Naive thymus-derived CD4-positive, alpha-beta T cell (primary cell): Measurements from ENCODE around the gene PCNX2. TPM values are rescaled to one million over a fixed set of nuclear protein-coding genes. Genes with fewer than 3 reads are reported as not detected.

Source experiments
- ATAC-seq: fragments of 150-1000 bp; cut with Tn5 transposase; 2 replicates; pipeline ENCODE4 v1.10.0; 2021; ENCODE audit warnings: mild to moderate bottlenecking, moderate library complexity
- CTCF ChIA-PET: fragments of 350-600 bp; sonication (Branson Sonifier 250); formaldehyde crosslinking; loops from one replicate; lab custom pipeline; 2021; ENCODE audit warnings: antibody characterized with exemption; lab: Charles Lee
- POLR2A ChIA-PET: fragments of 350-600 bp; sonication (Branson Sonifier 250); formaldehyde crosslinking; loops from one replicate; lab custom pipeline; 2021; ENCODE audit warnings: antibody characterized with exemption, inconsistent platforms; lab: Charles Lee
- DNase-seq, 9 donors: peaks; one replicate each; pipeline versions ENCODE4 v3.0.0 to v3.0.0-alpha.2; 2020 to 2022; ENCODE audit warnings: mixed read lengths in 1 of 9
- H3K27ac ChIP-seq: one replicate; pipeline ENCODE4 v1.7.0; 2013; ENCODE audit warnings: mild to moderate bottlenecking, low read depth, low read length, moderate library complexity
- H3K27me3 ChIP-seq, 2 donors: one replicate each; pipeline ENCODE4 v1.7.0; 2013; ENCODE audit warnings: low read length in 2 of 2, mild to moderate bottlenecking in 2 of 2, moderate library complexity in 2 of 2; ENCODE audit not compliant: control insufficient read depth in 2 of 2, insufficient read depth in 2 of 2
- H3K36me3 ChIP-seq, 3 experiments: 1 replicate in 2 of 3; 2 replicates in 1 of 3; pipeline ENCODE4 v1.7.0; 2013; ENCODE audit warnings: low read length in 3 of 3, mild to moderate bottlenecking in 3 of 3, moderate library complexity in 1 of 3; ENCODE audit not compliant: insufficient read depth in 3 of 3, control insufficient read depth in 2 of 3
- H3K4me1 ChIP-seq, 2 donors: one replicate each; pipeline ENCODE4 v1.7.0; 2013; ENCODE audit warnings: low read length in 2 of 2, mild to moderate bottlenecking in 2 of 2, moderate library complexity in 1 of 2; ENCODE audit not compliant: control insufficient read depth in 2 of 2, insufficient read depth in 2 of 2
- H3K4me3 ChIP-seq: 2 replicates; pipeline ENCODE4 v1.7.0; 2013; ENCODE audit warnings: mild to moderate bottlenecking, low read length
- H3K9me3 ChIP-seq, 3 experiments: 1 replicate in 2 of 3; 2 replicates in 1 of 3; pipeline ENCODE4 v1.7.0; 2013; ENCODE audit warnings: low read length in 3 of 3; ENCODE audit not compliant: control insufficient read depth in 2 of 3
- H3K27ac Mint-ChIP-seq, 9 donors: one replicate each; pipeline ENCODE4 v1.8.0; 2020 to 2022; ENCODE audit warnings: mixed read lengths in 9 of 9, mild to moderate bottlenecking in 8 of 9, moderate library complexity in 5 of 9, inconsistent platforms in 2 of 9
- H3K27me3 Mint-ChIP-seq, 5 donors: one replicate each; pipeline ENCODE4 v1.8.0; 2021 to 2022; ENCODE audit warnings: mixed read lengths in 5 of 5, mild to moderate bottlenecking in 1 of 5
- H3K36me3 Mint-ChIP-seq, 5 donors: one replicate each; pipeline ENCODE4 v1.8.0; 2020 to 2022; ENCODE audit warnings: mixed read lengths in 5 of 5, mild to moderate bottlenecking in 3 of 5, inconsistent platforms in 1 of 5
- H3K4me1 Mint-ChIP-seq, 7 donors: one replicate each; pipeline ENCODE4 v1.8.0; 2020 to 2022; ENCODE audit warnings: mixed read lengths in 7 of 7, mild to moderate bottlenecking in 3 of 7, inconsistent platforms in 1 of 7
- H3K4me3 Mint-ChIP-seq, 10 donors: one replicate each; pipeline ENCODE4 v1.8.0; 2020 to 2022; ENCODE audit warnings: mild to moderate bottlenecking in 10 of 10, mixed read lengths in 10 of 10, moderate library complexity in 6 of 10, inconsistent platforms in 2 of 10
- H3K9me3 Mint-ChIP-seq, 11 donors: one replicate each; pipeline ENCODE4 v1.8.0; 2020 to 2022; ENCODE audit warnings: mixed read lengths in 11 of 11, mild to moderate bottlenecking in 4 of 11, inconsistent platforms in 1 of 11, moderate library complexity in 1 of 11
- intact Hi-C, 2 donors: fragments of 100-400 bp; cut with micrococcal nuclease; formaldehyde crosslinking; loops; one replicate each; pipeline ENCODE4 v1.15.1; 2023
- polyA plus RNA-seq, 2 donors: library from polyadenylated mRNA; unstranded; fragments of 300-500 nt; fragmentation: Illumina TruSeq; gene quantifications; one replicate each; pipeline ENCODE4 v1.2.3, GENCODE V29; 2021
- total RNA-seq, 6 experiments: library from RNA in 5 of 6; stranded (reverse) in 5 of 6; gene quantifications; 1 replicate in 5 of 6; 2 replicates in 1 of 6; pipeline ENCODE4 v1.2.3 and lab custom pipeline; 2021 to 2026

PCNX2 gene
- total and polyA plus RNA-seq, 7 experiments from 2014 or later, result 4.1 to 61.8 (median 45.1) TPM

GRCh38 chr1:233300326-233300725 lies 4.8 kb upstream of the PCNX2 start:
- H3K27me3 Mint-ChIP-seq, result peaks cover 0 to 23% (median 9%) of the 10 kb centered on the region in 5 donors
- Histone ChIP-seq H3K9me3 (no peaks in the 10 kb centered on the region), H3K4me3 (no peak overlapping the region), H3K27me3 (no peaks in the 10 kb centered on the region), H3K36me3 (no peaks in the 10 kb centered on the region), H3K27ac (no peak overlapping the region), H3K4me1 (peaks cover 0 to 4% of the 10 kb centered on the region in 2 donors)
- H3K4me1 Mint-ChIP-seq, result peaks cover 6 to 9% (median 6%) of the 10 kb centered on the region in 7 donors
- POLR2A ChIA-PET, result no interaction called here
- no peak overlapping the region for H3K27ac Mint-ChIP-seq
- ATAC-seq (no peak), DNase-seq (no peak)
- no peaks in the 10 kb centered on the region for H3K36me3 Mint-ChIP-seq
- intact Hi-C loops, result no loop called here
- CTCF ChIA-PET, result interaction anchor here (1.0 to 1.6 kb wide), 2 partner anchors 16 to 491 kb away, joined by 3 to 4 read pairs; no protein-coding TSS in a partner anchor
- no peak overlapping the region for H3K4me3 Mint-ChIP-seq
- H3K9me3 Mint-ChIP-seq, result no peaks in the 10 kb centered on the region

- H3K4me3 ChIP-seq, result no peak overlapping the region
- H3K9me3 Mint-ChIP-seq, result no peaks in the 10 kb centered on the region
- H3K4me3 Mint-ChIP-seq, result no peak overlapping the region
- no peaks in the 10 kb centered on the region for H3K36me3 ChIP-seq
- H3K36me3 Mint-ChIP-seq, result no peaks in the 10 kb centered on the region
- CTCF ChIA-PET, result no interaction called here
- H3K4me1 ChIP-seq, result peaks cover 4% of the 10 kb centered on the region in 2 donors
- ATAC-seq, result no peak
- no peak overlapping the region for H3K27ac ChIP-seq
- no peak for DNase-seq
- H3K27me3 ChIP-seq, result no peaks in the 10 kb centered on the region
- H3K4me1 Mint-ChIP-seq, result peaks cover 11 to 17% (median 13%) of the 10 kb centered on the region in 7 donors
- POLR2A ChIA-PET, result no interaction called here
- H3K27ac Mint-ChIP-seq, result no peak overlapping the region
- intact Hi-C loops, result no loop called here
- no peaks in the 10 kb centered on the region for H3K9me3 ChIP-seq
- H3K27me3 Mint-ChIP-seq, result peaks cover 0 to 22% (median 7%) of the 10 kb centered on the region in 5 donors
Observed at GRCh38 chr1:233299450-233299849, 3.9 kb upstream of the PCNX2 start.

DNA sequence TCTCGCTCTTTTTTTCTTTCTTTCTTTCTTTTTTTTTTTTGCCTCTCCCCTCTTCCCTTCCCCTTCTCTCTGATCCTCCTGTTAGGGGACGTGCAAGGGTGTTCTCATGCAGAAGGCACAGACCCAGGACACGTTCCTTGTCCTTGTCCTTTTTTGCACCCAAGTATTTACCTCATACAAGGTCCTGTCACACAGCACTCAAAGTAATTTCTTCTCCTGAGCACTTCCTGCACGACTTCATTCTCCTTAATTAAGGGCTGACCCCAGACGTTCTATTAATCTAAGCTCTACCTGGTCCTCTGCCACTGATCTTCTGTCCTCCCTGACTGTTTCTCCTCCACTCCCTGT lies 424 bp upstream of the PCNX2 start:
- POLR2A ChIA-PET, result interaction anchor here (0.5 kb wide), 1 partner anchor 1040 kb away, joined by 3 read pairs; no protein-coding TSS in a partner anchor
- no peaks in the 10 kb centered on the region for H3K9me3 Mint-ChIP-seq
- H3K4me1 Mint-ChIP-seq, result peaks cover 17 to 32% (median 30%) of the 10 kb centered on the region in 7 donors
- intact Hi-C loops, result loop anchor here (1.0 kb wide), 2 partner anchors 14 to 31 kb away; partner anchors contain the start of gene MAP3K21 (in 2 of the 2)
- H3K36me3 ChIP-seq, result no peaks in the 10 kb centered on the region
- H3K4me3 Mint-ChIP-seq, result peak overlapping the region; percentile 79 to 97 (median 91)
- H3K27ac ChIP-seq, result peak overlapping the region; percentile 55
- no peak for ATAC-seq
- H3K27ac Mint-ChIP-seq, result peak overlapping the region; percentile 51 to 91 (median 84)
- peaks cover 7 to 8% of the 10 kb centered on the region in 2 donors for H3K4me1 ChIP-seq
- no peaks in the 10 kb centered on the region for H3K9me3 ChIP-seq
- no peak for DNase-seq
- CTCF ChIA-PET, result interaction anchor here (0.9 kb wide), 1 partner anchor 9 kb away, joined by 4 read pairs; no protein-coding TSS in a partner anchor
- H3K27me3 Mint-ChIP-seq, result peaks cover 0 to 6% (median 0%) of the 10 kb centered on the region in 5 donors
- no peaks in the 10 kb centered on the region for H3K27me3 ChIP-seq
- H3K4me3 ChIP-seq, result peak overlapping the region; percentile 78
- peaks cover 0 to 8% (median 0%) of the 10 kb centered on the region in 5 donors for H3K36me3 Mint-ChIP-seq

- H3K4me1 Mint-ChIP-seq, result peaks cover 17 to 33% (median 30%) of the 10 kb centered on the region in 7 donors
- peak in 6 of 9 donors; percentile 10 to 37 (median 16) for DNase-seq
- POLR2A ChIA-PET, result no interaction called here
Observed at GRCh38 chr1:233294913-233295236, 650 bp downstream of the PCNX2 start.

DNA sequence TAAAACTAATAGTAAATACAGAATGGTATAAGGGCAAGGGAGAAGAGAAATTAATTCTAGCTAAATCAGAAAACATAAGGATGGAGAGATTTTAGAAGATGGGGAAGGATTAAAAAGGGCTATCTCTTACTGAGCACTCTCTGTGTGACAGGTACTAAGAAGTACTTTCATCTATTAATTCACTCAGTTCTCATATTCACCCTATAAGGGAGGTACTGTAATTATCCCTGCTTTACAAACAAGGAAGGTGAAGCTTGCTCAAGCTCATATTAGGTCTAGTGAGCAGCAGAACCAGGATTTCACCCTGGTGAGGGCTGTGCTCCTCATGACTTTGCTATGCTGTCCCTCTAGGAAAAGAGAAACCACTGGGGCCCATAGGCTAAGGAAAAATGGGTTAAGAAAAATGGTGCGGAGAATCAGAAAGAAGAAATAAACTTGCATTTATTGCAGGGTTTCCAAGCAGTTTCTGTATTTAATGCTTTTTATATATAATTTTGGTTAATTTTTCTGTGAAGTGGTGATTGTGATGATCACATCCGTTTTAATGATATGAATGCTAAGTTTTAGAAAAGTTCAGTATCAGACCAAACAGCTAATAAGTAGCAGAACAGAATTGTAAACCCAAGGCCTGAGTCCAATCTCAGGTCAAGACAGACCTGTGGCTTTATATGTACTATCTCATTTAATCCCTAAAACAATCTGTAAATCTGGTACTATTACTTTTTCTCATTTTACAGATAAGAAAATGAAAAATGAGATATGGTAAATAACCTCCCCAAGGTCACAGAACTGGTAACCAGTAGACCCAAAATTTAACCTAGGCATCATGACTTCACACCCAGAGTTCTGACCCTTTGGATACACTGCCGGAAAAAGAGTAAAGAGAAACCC lies 1.7 kb downstream of the PCNX2 start:
- ChIA-PET POLR2A (no interaction called here), CTCF (no interaction called here)
- Mint-ChIP-seq H3K27ac (peak overlapping the region in 6 of 9 donors; percentile 1 to 91 (median 59)), H3K27me3 (no peaks in the 10 kb centered on the region), H3K36me3 (peaks cover 0 to 16% (median 0%) of the 10 kb centered on the region in 5 donors), H3K9me3 (no peaks in the 10 kb centered on the region), H3K4me3 (peak overlapping the region in 8 of 10 donors; percentile 6 to 97 (median 64)), H3K4me1 (peaks cover 17 to 36% (median 32%) of the 10 kb centered on the region in 7 donors)
- Histone ChIP-seq H3K9me3 (no peaks in the 10 kb centered on the region), H3K27ac (no peak overlapping the region), H3K27me3 (no peaks in the 10 kb centered on the region), H3K36me3 (no peaks in the 10 kb centered on the region), H3K4me1 (peaks cover 7 to 8% of the 10 kb centered on the region in 2 donors), H3K4me3 (no peak overlapping the region)
- ATAC-seq (no peak), DNase-seq (no peak)
- intact Hi-C loops, result no loop called here

More at GRCh38 chr1:233294913-233295236, 650 bp downstream of the PCNX2 start:
- Mint-ChIP-seq H3K27ac (peak overlapping the region; percentile 51 to 91 (median 86)), H3K4me3 (peak overlapping the region; percentile 79 to 97 (median 90)), H3K27me3 (no peaks in the 10 kb centered on the region), H3K36me3 (peaks cover 0 to 10% (median 0%) of the 10 kb centered on the region in 5 donors), H3K9me3 (no peaks in the 10 kb centered on the region)
- H3K9me3 ChIP-seq, result no peaks in the 10 kb centered on the region
- no peaks in the 10 kb centered on the region for H3K36me3 ChIP-seq
- CTCF ChIA-PET, result interaction anchor here (0.7 kb wide), 1 partner anchor 12 kb away, joined by 6 read pairs; no protein-coding TSS in a partner anchor
- peaks cover 7 to 8% of the 10 kb centered on the region in 2 donors for H3K4me1 ChIP-seq
- peak overlapping the region; percentile 55 for H3K27ac ChIP-seq
- peak; percentile 67 for ATAC-seq
- H3K27me3 ChIP-seq, result no peaks in the 10 kb centered on the region
- intact Hi-C loops, result loop anchor here (1.0 kb wide), 2 partner anchors 13 to 32 kb away; partner anchors contain the start of gene MAP3K21 (in 2 of the 2)
- peak overlapping the region; percentile 78 for H3K4me3 ChIP-seq

- Histone ChIP-seq H3K4me1 (peaks cover 4 to 7% of the 10 kb centered on the region in 2 donors), H3K27ac (no peak overlapping the region), H3K27me3 (no peaks in the 10 kb centered on the region), H3K4me3 (no peak overlapping the region), H3K36me3 (no peaks in the 10 kb centered on the region), H3K9me3 (no peaks in the 10 kb centered on the region)
- H3K27me3 Mint-ChIP-seq, result no peaks in the 10 kb centered on the region
- H3K27ac Mint-ChIP-seq, result peak overlapping the region in 1 of 9 donors; percentile 2
- H3K4me3 Mint-ChIP-seq, result no peak overlapping the region
- H3K36me3 Mint-ChIP-seq, result peaks cover 0 to 38% (median 11%) of the 10 kb centered on the region in 5 donors
- H3K9me3 Mint-ChIP-seq, result peaks cover 0 to 2% (median 0%) of the 10 kb centered on the region in 11 donors
- peaks cover 11 to 30% (median 24%) of the 10 kb centered on the region in 7 donors for H3K4me1 Mint-ChIP-seq
- intact Hi-C loops, result no loop called here
- ChIA-PET CTCF (no interaction called here), POLR2A (no interaction called here)
- DNase-seq, result no peak
- ATAC-seq, result no peak
Observed at GRCh38 chr1:233290396-233291034, 5.0 kb downstream of the PCNX2 start.
